Activated CD4-positive, CD25-positive, alpha-beta regulatory T cell treated with anti-CD3 and anti-CD28 coated beads, Interleukin-2, amount 50 U/mL, for 72 hours (primary cell): Measurements from ENCODE around the gene SND1.
"Not testable (repeated sequence)": the region's sequence is repeated elsewhere in the genome, so short reads cannot be mapped to it uniquely, and the experiment has no call there.

Experiments used
- DNase-seq: peaks from one replicate; pipeline ENCODE4 v3.0.0; 2021

Gene SND1

DNA sequence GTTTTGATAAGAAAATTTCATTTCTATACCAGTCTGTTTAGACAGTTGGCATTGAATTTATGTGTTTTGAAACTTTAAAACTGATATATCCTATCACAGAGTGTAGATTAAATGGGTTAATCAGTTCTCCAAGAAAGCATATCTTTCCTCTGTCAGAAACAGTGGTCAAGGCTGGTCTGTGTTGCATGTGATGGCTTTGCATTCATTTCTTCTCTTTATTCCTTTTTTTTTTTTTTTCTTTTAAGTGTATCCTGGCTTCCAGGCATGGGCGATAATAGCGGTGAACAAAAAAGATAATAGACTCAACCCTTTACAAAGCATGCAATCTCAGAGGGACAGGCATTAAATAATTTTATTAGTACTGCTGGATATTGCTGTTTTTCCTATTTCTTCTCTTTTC, 242.6 kb downstream of the SND1 start:
- DNase-seq: no peak

GRCh38 chr7:127895360-127895759, 243.4 kb downstream of the SND1 start:
- no peak for DNase-seq

DNA sequence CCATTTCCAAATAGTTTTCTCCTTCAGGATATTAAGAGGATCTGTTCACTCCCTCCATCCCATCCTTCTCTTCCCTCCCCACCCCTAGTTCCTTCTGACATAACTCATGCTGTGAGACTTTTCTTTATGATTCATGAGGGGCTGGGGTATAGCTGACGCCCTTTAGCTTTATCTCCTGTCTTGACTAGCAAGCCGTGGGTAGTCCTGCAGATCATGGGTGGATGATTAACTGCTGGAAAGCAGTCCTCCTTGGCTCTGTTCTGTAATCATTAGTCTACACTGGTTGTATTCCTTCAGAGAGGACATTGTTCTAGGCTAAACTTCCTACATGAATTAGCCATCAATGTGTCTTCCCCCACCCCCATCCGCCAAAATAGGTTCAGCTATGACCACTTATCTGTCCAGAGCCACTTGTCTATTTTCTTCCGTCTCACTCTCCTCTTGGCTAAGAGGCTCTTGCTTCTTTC, 243.9 kb downstream of the SND1 start:
- no peak for DNase-seq

- no peak for DNase-seq
Measured at GRCh38 chr7:127896659-127897058, 244.7 kb downstream of the SND1 start.

- no peak for DNase-seq
Measured at GRCh38 chr7:127897704-127898454, 245.9 kb downstream of the SND1 start.

GRCh38 chr7:127899411-127899810, 247.4 kb downstream of the SND1 start:
- DNase-seq: no peak

- DNase-seq: no peak
Measured at GRCh38 chr7:127900141-127900540, 248.1 kb downstream of the SND1 start.

GRCh38 chr7:127900732-127901685, 249.0 kb downstream of the SND1 start:
- no peak for DNase-seq

DNA sequence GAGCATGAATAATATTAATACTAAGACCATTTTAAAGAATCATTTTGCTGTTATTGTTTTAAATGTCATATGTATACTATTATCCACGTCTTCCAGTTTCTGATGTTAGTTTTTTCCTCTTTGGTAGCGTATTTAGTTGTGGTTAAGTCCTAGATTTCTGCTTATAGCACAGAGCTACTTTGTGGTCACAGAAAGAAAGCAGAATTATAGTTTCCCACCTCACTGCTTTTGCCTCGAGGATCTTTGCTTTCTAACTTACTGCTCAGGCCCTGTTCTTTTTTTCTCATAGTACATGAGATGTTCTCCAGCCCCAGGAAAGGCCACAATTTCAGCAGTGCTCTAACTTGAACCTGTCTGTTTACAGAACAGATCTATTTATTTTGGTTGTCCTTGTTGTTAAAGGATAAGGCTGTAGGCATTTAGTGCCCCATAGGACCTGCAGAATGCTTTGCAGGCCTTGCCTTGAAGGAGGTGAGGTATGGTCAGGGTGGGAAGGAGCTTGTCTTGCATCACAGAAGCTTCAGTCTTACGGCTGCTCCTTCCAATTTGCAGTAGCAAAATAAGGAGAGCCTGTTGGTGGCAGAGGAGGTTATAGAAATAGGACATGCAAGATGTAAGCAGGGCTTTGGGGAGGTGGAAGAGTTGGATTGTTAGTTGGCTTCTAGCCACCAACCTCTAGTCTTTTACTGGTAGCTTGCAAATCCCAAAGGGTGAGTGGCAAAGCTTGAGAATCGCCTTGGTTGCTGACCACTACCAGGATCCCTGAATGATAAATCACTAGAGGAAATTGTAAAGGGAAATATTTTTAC, 250.1 kb downstream of the SND1 start:
- DNase-seq: no peak

DNA sequence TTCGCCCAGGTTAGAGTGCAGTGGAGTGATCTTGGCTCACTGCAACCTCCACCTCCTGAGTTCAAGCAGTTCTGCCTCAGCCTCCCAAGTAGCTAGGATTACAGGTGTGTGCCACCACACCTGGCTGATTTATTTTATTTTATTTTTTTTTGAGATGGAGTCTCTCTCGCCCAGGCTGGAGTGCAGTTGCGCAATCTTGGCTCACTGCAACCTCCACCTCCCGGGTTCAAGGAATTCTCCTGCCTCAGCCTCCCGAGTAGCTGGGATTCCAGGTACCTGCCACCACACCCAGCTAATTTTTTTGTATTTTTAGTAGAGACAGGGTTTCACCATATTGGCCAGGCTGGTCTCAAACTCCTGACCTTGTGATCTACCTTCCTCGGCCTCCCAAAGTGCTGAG, 250.8 kb downstream of the SND1 start:
- not testable (repeated sequence) for DNase-seq

DNA sequence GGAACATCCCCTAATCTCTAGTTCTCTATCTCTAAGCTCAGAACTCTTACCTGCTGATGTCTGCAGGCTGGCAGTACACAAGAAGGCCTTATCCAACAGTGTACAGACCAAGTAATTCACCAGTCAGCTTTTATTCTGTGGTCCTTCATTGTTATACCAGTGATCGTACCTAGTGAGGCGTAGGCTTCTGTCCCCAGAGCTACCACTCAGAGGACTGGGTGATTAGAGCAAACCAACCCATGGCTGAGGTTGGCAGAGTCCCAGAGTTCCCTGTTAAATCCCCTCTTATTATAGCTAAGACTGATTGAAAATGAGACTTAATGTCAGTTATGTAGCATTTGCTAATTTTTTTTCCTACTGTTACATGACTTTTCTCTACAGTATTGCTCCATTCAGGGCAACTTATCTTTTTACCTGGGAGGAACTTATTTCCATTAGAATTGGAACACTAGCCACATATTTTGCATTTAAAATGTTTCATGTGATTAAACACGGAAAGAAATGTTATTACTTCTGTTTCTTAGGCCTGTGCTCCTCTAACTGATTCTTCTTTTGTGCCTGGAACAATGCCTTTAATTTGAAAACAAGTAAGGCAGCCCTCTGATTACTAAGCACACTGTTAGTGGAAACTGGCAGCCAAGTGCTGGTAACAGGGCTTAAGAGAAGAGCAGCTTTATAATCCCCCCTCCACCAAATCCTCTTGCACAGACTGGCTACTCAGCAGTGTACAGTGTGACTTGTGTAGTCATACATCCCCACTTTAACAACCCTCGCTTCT, 252.1 kb downstream of the SND1 start:
- DNase-seq: no peak

GRCh38 chr7:127904670-127904985, 252.6 kb downstream of the SND1 start:
- no peak for DNase-seq

- DNase-seq: no peak
Measured at GRCh38 chr7:127905021-127905420, 253.0 kb downstream of the SND1 start.

- DNase-seq: no peak
Measured at GRCh38 chr7:127905491-127906330, 253.7 kb downstream of the SND1 start.

GRCh38 chr7:127907110-127908040, 255.4 kb downstream of the SND1 start:
- DNase-seq: no peak

- DNase-seq: no peak
Measured at GRCh38 chr7:127908430-127909258, 256.6 kb downstream of the SND1 start.

DNA sequence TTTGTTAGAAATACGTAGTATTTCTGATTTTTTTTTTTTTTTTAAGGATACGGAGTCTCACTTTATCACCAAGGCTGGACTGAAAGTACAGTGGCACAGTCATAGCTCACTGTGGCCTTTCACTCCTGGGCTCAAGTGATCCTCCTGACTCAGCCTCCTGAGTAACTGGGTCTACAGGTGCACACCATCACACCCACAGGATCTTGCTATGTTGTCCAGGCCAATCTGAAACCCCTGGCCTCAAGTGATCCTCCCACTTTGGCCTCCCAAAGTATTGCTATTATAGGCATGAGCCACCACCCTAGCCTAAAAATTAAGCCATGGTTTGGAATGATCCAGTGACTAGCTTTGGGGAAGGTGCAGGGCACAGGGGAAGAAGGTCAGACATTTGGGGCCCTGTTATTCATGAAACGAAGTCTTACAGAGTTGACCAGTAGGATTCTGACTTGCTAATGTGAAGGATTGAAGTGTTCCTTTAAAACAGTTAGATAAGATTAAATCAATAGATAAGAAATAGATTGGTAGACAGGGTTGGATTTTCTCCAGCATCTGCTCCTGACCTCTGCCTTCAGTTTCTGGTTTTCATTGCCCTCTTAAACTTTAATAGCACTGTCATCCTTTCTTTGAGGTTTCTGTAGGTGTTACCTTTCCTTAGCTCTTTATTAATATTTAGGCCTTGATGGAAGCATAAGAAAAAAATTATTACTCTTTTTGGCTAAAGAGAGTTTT, 257.6 kb downstream of the SND1 start:
- no peak for DNase-seq

DNA sequence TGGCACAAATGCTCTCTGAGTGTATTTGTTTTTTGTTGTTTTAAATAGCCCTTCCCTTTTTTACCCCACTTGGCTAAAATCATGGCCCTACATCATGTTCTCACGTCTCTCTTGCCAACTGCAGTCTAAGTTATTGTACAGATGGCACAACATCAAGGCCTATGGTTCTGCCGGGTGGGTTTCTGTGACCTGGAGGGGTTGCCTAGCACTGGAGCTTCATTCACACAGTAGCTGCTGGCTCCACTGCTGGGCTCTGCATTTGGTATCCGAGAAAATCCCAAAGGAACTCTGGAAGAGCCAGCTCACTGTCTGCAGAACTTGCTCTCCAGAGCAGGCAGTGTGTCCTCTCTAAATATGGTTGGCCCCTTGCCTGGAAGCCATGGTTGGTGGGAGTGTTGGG, 258.7 kb downstream of the SND1 start:
- no peak for DNase-seq
